Endothelial cell (in vitro differentiated cells): Measurements from ENCODE around the gene NFKB2. TPM values are rescaled to one million over a fixed set of nuclear protein-coding genes. Genes with fewer than 3 reads are reported as not detected.

Source experiments
- DNase-seq: peaks from one replicate; pipeline ENCODE4 v3.0.0; 2021; ENCODE audit warnings: low spot score
- H3K27ac Mint-ChIP-seq: one replicate; pipeline ENCODE4 v1.8.0; 2021; ENCODE audit warnings: mixed read lengths, inconsistent platforms; ENCODE audit not compliant: unreplicated experiment
- H3K27me3 Mint-ChIP-seq: one replicate; pipeline ENCODE4 v1.8.0; 2021; ENCODE audit warnings: mild to moderate bottlenecking, moderate library complexity, mixed read lengths, inconsistent platforms; ENCODE audit not compliant: unreplicated experiment
- H3K36me3 Mint-ChIP-seq: one replicate; pipeline ENCODE4 v1.8.0; 2021; ENCODE audit warnings: mild to moderate bottlenecking, low read depth, mixed read lengths, inconsistent platforms; ENCODE audit not compliant: unreplicated experiment
- H3K4me1 Mint-ChIP-seq: one replicate; pipeline ENCODE4 v1.8.0; 2021; ENCODE audit warnings: mild to moderate bottlenecking, mixed read lengths, inconsistent platforms; ENCODE audit not compliant: unreplicated experiment
- H3K4me3 Mint-ChIP-seq: one replicate; pipeline ENCODE4 v1.8.0; 2021; ENCODE audit warnings: mild to moderate bottlenecking, mixed read lengths, inconsistent platforms; ENCODE audit not compliant: unreplicated experiment
- H3K9me3 Mint-ChIP-seq: one replicate; pipeline ENCODE4 v1.8.0; 2021; ENCODE audit warnings: mixed read lengths, inconsistent platforms; ENCODE audit not compliant: unreplicated experiment
- total RNA-seq: library from RNA; stranded (reverse); fragmentation: NEBNext Ultra II Directional; extraction: Animal tissue kit (Norgen Biotek cat#: 25700); gene quantifications from one replicate; pipeline ENCODE4 v1.2.1, GENCODE V29; 2021; ENCODE audit not compliant: unreplicated experiment
- TF ChIP-seq, protein P1 (sequence below): fragments of 200-600 bp; sonication (generic); IDR thresholded peaks from one replicate; pipeline ENCODE4 v1.5.0; 2021; ENCODE audit warnings: antibody characterized with exemption; ENCODE audit not compliant: unreplicated experiment

Gene NFKB2
- total RNA-seq, 1 donor from 2014 or later, result 14.2 TPM

DNA sequence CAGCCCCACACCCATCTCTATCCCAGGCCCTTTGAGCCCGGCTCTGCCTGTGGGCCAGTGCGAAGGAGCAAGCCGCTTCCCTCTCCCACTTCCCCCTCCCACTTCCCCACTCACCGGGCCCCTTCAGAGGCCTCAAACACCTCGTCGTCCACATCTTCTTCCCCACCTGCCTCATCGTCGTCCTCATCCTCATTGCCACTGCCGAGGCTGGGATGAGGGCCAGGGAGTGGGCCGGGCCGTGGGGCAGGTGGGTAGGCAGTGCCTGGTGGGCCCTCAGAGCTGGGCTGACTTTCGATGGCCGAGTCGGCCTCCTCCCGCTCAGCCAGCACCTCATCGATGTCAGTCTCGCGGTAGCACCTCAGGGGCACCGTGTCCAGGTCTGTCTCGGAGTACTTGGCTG, 19.2 kb downstream of the NFKB2 start:
- H3K4me1 Mint-ChIP-seq, result peaks cover 15% of the 10 kb centered on the region
- H3K27ac Mint-ChIP-seq, result no peak overlapping the region
- TF ChIP-seq, protein P1, sequence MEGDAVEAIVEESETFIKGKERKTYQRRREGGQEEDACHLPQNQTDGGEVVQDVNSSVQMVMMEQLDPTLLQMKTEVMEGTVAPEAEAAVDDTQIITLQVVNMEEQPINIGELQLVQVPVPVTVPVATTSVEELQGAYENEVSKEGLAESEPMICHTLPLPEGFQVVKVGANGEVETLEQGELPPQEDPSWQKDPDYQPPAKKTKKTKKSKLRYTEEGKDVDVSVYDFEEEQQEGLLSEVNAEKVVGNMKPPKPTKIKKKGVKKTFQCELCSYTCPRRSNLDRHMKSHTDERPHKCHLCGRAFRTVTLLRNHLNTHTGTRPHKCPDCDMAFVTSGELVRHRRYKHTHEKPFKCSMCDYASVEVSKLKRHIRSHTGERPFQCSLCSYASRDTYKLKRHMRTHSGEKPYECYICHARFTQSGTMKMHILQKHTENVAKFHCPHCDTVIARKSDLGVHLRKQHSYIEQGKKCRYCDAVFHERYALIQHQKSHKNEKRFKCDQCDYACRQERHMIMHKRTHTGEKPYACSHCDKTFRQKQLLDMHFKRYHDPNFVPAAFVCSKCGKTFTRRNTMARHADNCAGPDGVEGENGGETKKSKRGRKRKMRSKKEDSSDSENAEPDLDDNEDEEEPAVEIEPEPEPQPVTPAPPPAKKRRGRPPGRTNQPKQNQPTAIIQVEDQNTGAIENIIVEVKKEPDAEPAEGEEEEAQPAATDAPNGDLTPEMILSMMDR, result no peak
- no peak for DNase-seq
- peaks cover 30% of the 10 kb centered on the region for H3K27me3 Mint-ChIP-seq
- H3K4me3 Mint-ChIP-seq, result no peak overlapping the region
- peaks cover 7% of the 10 kb centered on the region for H3K36me3 Mint-ChIP-seq
- H3K9me3 Mint-ChIP-seq, result no peaks in the 10 kb centered on the region

DNA sequence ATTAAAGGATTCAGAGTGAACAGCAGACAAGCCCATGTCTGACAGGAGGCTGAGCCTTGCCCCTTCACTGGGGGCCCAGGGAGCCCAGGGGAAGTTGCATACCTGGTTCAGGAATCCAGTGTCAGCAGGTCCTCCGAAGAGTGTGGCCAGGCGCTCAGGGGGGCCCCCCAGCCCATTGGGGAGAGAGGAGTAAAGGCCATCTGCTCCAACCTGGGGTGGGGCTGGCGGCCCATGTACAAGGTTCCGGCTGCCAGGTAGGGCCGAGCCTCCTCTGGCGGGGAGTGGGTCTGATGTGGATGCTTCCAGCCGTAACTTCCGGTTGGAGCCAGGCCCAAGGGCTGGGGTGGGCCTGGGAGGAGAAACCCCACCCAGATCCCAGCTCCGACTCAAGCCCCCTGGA, 20.8 kb downstream of the NFKB2 start:
- DNase-seq, result no peak

DNA sequence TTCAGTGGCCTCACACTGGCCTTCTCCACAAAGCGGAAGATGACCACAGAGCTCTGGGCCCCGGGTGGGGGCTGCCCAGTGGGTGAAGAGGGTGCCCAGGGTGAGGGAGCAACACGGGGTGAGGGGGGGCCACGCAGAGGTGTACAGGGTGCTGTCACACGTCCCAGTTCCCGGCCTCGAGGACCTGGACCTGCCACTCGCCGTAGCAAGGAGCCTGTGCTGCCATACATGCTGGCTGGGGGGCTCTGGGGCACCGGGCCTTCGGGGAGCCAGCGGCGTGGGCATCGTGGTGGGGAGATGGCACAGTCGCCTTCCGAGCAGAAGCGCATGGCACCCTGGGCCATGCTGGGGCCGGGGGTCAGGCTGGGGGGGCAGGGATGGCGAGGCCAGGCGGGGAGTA, 21.2 kb downstream of the NFKB2 start:
- H3K27me3 Mint-ChIP-seq, result peaks cover 23% of the 10 kb centered on the region
- H3K9me3 Mint-ChIP-seq, result no peaks in the 10 kb centered on the region
- peaks cover 9% of the 10 kb centered on the region for H3K4me1 Mint-ChIP-seq
- no peak overlapping the region for H3K27ac Mint-ChIP-seq
- no peak overlapping the region for H3K4me3 Mint-ChIP-seq
- H3K36me3 Mint-ChIP-seq, result peaks cover 3% of the 10 kb centered on the region
- no peak for DNase-seq
- TF ChIP-seq, protein P1, result no peak

More for the DNA sequence above, 20.8 kb downstream of the NFKB2 start:
- H3K4me3 Mint-ChIP-seq, result no peak overlapping the region
- H3K36me3 Mint-ChIP-seq, result peaks cover 3% of the 10 kb centered on the region
- TF ChIP-seq, protein P1, result no peak
- H3K9me3 Mint-ChIP-seq, result no peaks in the 10 kb centered on the region
- H3K4me1 Mint-ChIP-seq, result peaks cover 11% of the 10 kb centered on the region
- peaks cover 23% of the 10 kb centered on the region for H3K27me3 Mint-ChIP-seq
- H3K27ac Mint-ChIP-seq, result no peak overlapping the region

DNA sequence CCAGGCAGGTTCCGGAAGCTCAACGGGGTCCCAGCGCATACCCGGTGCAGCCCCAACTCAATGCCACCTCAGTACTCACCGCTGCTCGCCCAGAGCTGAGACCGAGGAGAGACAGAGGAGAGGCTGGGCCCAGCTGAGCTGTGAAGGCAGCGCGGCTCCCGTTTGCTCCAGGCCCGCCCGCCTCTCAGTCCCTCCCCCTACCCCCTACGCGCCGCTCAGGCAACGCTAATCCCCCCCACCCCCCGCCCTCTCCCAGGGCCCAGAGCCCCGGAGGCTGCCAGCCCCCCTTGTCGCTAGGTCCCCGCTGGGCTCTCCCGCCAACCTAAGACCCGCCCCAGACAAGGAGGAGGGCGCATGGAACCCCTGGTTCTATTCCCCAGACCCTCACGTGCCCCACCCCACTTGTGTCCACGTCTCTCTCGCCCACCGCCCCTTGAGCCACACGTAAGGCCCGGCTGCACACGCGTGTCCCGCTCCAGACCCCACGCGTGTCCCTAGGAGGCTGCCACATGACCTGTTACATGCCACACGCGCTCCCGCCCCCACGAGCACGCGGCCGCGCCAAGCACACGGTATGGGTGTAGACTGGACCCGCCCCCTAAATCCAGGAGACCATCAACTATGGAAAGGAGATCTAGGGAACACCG, 23.2 kb downstream of the NFKB2 start, which contains the start of gene PSD:
PSD (minus strand) TSS at position 164 of the 647 bp plus-strand sequence. CDS start 1,747 bp downstream, outside the sequence.
- no peak for DNase-seq
- H3K27me3 Mint-ChIP-seq, result peaks cover 24% of the 10 kb centered on the region
- no peaks in the 10 kb centered on the region for H3K9me3 Mint-ChIP-seq
- TF ChIP-seq, protein P1, result no peak
- H3K4me1 Mint-ChIP-seq, result peaks cover 17% of the 10 kb centered on the region
- H3K4me3 Mint-ChIP-seq, result peak within 1 kb of the TSS; percentile 96
- H3K27ac Mint-ChIP-seq, result peak within 1 kb of the TSS; percentile 72
- peaks cover 3% of the 10 kb centered on the region for H3K36me3 Mint-ChIP-seq

DNA sequence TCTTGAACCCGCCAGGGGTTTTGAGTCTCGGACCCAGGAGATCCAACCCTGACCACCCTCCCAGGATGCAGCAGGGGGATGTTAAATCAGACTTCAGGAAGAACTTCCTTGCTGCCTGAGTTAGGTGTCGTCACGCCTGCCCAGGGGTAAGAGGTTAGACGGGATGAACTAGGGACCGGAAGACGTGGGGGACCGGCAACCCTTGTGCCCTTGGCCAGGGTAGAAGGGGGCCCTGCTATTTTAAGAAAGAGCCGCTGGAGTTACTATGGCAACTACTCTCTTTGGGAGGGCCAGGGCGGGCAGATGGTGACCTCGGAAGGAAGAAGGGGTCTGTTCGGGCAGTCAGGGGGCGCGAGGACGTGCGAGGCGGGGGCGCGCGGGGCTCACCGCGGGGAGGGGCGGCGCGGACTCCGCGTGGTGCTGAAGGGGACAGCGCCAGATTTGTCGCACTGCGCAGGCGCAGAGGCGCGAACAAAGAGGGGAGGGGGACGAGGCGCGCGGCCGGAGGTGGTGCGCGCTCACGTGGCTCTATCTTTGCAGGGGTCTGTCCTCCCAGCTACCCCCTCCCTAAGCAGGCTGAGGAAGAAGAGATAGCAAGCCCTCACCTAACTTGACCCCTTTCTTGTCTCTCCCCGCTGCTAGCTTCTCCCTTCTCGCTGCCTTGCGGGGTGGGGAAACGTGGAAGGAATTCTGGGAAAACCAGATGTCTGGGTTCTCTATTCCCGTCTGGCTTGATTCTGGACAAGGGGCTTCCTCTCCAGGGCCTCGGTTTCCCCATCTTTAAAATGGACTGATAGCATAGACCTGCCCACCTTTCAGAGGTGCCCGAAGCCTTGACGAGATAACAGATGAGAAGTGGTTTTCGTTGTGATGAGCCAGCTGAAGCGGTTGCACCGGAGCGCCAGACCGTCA, 24.0 kb downstream of the NFKB2 start:
- H3K4me3 Mint-ChIP-seq, result peak overlapping the region; percentile 96
- no peaks in the 10 kb centered on the region for H3K9me3 Mint-ChIP-seq
- peak overlapping the region; percentile 72 for H3K27ac Mint-ChIP-seq
- TF ChIP-seq, protein P1, result no peak
- DNase-seq, result peak; percentile 77
- H3K36me3 Mint-ChIP-seq, result peaks cover 10% of the 10 kb centered on the region
- peaks cover 26% of the 10 kb centered on the region for H3K27me3 Mint-ChIP-seq
- H3K4me1 Mint-ChIP-seq, result peaks cover 17% of the 10 kb centered on the region
